Gastroesophageal sphincter (tissue), 3 donors: ENCODE measurements around the gene TMEM132E.

Experiments used
- EP300 ChIP-seq: sonication (generic); formaldehyde crosslinking; IDR thresholded peaks from one replicate; pipeline ENCODE4 v1.6.1; 2017; ENCODE audit warnings: antibody characterized with exemption, mild to moderate bottlenecking
- POLR2A ChIP-seq, 2 donors: fragments of 450-650 bp; IDR thresholded peaks; one replicate each; pipeline ENCODE4 v1.6.1; 2017; ENCODE audit warnings: antibody characterized with exemption in 2 of 2, mild to moderate bottlenecking in 2 of 2, moderate library complexity in 1 of 2
- POLR2AphosphoS5 ChIP-seq: sonication (generic); formaldehyde crosslinking; IDR thresholded peaks from one replicate; pipeline ENCODE4 v1.6.1; 2017; ENCODE audit warnings: antibody characterized with exemption
- TF ChIP-seq, protein P1 (sequence below), 4 experiments: fragments of 200-600 bp in 2 of 4; fragments of 450-650 bp in 2 of 4; sonication (generic) in 1 of 4; IDR thresholded peaks; one replicate each; pipeline ENCODE4 v1.5.1; 2017 to 2019; ENCODE audit warnings: antibody characterized with exemption in 4 of 4, mild to moderate bottlenecking in 2 of 4, moderate library complexity in 2 of 4

- TF ChIP-seq POLR2A (IDR thresholded peaks at IDR 0.05) (no peak), POLR2AphosphoS5 (no peak), EP300 (no peak)
- TF ChIP-seq, protein P1, sequence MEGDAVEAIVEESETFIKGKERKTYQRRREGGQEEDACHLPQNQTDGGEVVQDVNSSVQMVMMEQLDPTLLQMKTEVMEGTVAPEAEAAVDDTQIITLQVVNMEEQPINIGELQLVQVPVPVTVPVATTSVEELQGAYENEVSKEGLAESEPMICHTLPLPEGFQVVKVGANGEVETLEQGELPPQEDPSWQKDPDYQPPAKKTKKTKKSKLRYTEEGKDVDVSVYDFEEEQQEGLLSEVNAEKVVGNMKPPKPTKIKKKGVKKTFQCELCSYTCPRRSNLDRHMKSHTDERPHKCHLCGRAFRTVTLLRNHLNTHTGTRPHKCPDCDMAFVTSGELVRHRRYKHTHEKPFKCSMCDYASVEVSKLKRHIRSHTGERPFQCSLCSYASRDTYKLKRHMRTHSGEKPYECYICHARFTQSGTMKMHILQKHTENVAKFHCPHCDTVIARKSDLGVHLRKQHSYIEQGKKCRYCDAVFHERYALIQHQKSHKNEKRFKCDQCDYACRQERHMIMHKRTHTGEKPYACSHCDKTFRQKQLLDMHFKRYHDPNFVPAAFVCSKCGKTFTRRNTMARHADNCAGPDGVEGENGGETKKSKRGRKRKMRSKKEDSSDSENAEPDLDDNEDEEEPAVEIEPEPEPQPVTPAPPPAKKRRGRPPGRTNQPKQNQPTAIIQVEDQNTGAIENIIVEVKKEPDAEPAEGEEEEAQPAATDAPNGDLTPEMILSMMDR (IDR thresholded peaks at IDR 0.05) = no peak
Observed at GRCh38 chr17:34623856-34624766, 44.7 kb downstream of the TMEM132E start.
